IPS-18c (cell line): ENCODE results near the gene PRRG2.

Source experiments
- H3K4me3 ChIP-seq: 2 replicates; pipeline ENCODE4 v1.7.0; 2013; ENCODE audit warnings: low read depth, mild to moderate bottlenecking, low read length, moderate library complexity; ENCODE audit not compliant: insufficient read depth
- H3K9me3 ChIP-seq: one replicate; pipeline ENCODE4 v1.6.1; 2013; ENCODE audit warnings: mild to moderate bottlenecking, low read length, moderate library complexity; ENCODE audit not compliant: control insufficient read depth, insufficient read depth

The PRRG2 gene

DNA sequence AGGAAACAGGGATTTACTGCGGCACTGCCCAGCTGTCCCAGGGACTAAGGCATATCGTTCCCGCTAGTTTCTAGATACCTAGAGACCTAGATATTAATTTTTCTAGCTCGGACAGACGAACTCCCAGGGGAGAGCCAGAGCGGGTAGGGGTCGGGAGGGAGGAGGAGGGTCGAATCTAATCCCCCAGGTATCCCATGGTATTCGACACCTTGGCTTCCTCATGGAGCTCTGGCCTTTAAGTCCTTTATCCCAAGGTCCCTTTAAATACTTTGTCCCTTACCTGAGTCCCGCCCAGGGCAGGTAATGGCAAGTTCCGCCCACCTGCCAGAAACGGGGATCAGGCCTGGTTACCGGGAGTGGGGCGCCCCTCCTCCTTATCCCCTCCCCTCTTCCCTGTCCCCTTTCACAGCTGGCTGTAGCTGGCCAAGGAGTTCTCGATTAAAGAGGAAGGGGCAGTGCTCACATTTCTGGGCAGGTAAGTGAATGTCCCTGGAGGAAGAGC lies at the start of gene PRRG2:
Gene PRRG2 (plus strand): TSS at position 310 of the 502 bp plus-strand sequence. CDS start 1,904 bp downstream, outside the sequence.
- peak within 1 kb of the TSS; percentile 85 for H3K4me3 ChIP-seq

DNA sequence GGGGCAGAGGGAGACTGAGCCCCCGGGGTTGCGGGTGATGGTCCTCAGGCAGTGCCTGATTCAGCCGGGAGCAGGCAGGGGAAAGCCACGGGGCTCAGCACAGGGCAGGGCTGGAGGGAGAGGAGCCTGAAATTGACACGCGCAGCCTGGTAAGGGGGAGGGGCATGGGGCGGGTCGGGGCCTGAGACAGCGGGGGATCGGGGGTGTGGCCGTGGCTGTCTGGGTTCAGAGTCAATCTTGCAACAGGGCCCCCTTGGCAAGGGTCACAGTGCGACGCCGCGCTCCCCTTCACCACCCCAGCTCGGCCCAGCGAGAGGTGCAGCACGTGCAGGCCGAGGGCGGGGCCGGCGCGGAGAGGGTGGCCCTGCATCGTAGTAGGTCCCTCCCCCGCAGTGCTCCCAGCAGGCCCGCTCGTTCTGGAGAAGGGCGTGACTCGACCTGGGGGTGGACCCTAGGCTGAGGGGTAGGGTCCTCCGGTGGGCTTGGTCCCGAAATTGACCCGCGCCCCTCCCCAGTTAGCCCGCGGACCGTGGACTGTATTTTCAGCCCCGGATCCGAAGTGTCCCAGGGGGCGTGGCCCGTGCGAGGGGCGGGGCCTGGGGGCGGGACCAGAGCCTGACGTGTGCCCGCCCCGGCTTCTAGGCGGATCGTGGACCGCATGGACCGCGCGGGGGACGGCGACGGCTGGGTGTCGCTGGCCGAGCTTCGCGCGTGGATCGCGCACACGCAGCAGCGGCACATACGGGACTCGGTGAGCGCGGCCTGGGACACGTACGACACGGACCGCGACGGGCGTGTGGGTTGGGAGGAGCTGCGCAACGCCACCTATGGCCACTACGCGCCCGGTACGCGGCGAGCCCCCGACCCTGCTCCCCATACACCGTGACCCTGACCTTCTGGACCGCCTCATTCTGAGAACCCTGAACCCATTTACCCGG lies 47.3 kb upstream of the PRRG2 start:
- no peaks in the 10 kb centered on the region for H3K9me3 ChIP-seq

More for the DNA sequence above, at the start of gene PRRG2:
- H3K9me3 ChIP-seq: no peaks in the 10 kb centered on the region

DNA sequence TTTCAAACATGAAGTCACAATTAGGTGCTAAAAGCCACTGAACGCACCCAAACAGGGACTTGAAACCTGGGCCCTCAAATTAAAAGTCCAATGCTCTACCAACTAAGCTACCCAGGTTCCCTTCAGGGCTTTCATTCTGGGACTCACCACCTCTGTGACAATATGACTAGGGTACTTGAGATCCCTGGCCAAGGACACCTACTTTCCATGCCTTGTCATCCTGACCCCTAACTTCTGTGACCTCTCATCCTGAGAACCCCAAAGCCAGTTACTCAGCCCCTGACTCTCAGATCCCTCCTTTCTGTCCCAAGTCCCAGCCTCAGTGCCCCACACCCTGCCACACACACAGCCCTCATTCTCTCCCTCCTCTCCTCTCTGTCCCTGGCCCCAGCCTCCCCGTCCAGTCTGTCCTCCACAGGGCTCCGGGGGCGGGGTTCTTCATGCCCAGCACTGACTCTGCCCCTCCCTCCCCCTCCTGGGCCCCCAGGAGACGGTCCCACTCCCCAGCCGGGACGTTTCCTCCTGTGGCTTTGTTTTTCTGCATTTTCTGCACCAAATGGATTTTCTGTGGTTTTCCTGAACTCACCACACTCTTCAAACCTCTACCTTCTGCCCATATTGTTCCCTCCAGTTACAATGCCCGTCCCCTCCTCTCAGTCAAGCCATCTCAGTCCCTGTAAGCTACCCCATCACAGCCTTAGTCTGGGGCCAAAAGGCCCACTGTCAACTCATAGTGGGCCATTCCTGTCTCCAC lies 46.3 kb upstream of the PRRG2 start:
- Histone ChIP-seq H3K4me3 (peak overlapping the region; percentile 82; the same call in 1 of the 2 replicates), H3K9me3 (no peaks in the 10 kb centered on the region)

More for the DNA sequence above, 47.3 kb upstream of the PRRG2 start:
- H3K4me3 ChIP-seq: peak overlapping the region; percentile 82

DNA sequence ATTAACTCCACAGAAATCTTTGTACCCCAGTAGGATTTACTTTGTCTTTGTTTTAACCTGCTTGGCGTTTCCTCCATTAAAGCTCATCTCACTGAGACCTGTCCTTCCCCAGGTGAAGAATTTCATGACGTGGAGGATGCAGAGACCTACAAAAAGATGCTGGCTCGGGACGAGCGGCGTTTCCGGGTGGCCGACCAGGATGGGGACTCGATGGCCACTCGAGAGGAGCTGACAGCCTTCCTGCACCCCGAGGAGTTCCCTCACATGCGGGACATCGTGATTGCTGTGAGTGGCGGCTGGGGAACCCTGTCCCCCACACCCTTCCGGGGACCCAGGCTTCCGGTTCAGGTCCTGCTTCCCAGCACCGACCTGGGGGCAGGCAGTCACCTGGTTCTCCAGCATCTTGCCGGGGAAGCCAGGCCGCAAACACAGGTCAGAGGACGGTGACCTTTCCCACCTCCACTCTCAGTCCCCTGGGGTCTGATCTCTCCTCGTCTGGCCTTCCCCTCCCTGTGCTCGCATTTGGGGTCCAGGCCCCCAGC lies 44.1 kb upstream of the PRRG2 start:
- H3K9me3 ChIP-seq: no peaks in the 10 kb centered on the region
- no peak overlapping the region for H3K4me3 ChIP-seq

DNA sequence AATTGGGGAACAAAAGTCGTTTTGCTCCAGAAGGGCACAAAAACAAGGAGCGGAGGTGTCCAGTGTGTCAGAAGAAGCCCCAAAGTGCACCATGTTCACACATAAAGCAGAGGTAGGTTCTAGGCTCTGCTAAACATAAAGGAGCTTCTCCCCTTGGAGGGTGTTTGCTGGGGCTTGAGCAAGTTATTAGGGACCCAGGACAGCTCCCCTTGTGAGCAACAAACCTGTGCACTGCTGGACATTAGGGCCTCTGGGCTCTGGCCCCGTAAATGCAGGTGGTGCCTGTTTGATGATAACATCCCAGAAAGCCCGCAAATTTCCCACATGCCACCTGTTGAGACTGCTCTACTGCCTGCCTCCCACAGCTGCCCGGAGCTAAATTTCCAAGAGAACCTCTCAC lies 42.5 kb upstream of the PRRG2 start:
- H3K4me3 ChIP-seq: no peak overlapping the region

DNA sequence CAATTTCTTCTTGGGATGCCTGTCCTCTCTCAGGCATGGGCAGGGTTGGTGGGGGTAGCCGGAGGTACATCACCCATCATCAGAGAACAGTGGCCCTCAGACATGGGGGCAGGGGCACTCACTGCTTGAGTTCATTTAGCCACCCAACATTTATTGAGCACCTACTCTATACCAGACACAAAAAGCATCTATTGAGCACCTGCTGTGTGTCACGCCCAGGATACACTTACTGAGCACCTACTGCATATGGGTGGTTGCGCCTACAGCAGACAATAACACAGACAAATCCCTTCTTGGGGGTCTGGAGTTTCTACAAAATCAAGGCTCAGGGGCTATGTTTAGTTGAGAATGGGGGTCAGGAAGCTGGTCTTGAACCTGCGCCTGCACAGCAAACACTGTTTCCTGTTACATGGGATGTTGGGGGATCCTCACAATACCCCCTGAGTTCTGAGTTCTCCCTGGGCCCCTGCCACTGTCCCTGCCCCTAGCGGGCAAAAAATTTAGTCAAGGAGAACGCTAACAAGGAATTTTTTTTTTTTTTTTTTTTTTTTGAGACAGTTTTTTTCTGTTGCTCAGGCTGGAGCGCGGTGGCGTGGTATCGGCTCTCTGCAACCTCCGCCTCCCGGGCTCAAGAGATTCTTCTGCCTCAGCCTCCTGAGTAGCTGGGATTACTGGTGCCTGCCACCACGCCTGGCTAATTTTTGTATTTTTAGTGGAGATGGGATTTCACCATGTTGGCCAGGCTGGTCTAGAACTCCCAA lies 41.7 kb upstream of the PRRG2 start:
- Histone ChIP-seq H3K4me3 (no peak overlapping the region), H3K9me3 (no peaks in the 10 kb centered on the region)

More for the DNA sequence above, 42.5 kb upstream of the PRRG2 start:
- no peaks in the 10 kb centered on the region for H3K9me3 ChIP-seq

DNA sequence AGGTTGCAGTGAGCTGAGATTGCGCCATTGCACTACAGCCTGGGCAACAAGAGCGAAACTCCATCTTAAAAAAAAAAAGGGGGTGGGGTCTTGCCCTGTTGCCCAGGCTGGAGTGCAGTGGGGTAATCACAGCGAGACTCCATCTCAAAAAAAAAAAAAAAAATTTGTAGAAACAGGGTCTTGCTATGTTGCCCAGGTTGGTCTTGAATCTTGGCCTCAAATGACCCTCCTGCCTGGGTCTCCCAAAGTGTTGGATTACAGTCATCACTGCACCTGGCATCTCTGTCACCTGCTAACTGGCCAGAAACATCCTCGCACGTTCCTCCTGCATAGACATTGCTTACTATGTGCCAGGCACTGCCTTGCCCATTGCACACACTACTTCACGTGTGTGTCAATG lies 39.2 kb upstream of the PRRG2 start:
- Histone ChIP-seq H3K4me3 (no peak overlapping the region), H3K9me3 (no peaks in the 10 kb centered on the region)

DNA sequence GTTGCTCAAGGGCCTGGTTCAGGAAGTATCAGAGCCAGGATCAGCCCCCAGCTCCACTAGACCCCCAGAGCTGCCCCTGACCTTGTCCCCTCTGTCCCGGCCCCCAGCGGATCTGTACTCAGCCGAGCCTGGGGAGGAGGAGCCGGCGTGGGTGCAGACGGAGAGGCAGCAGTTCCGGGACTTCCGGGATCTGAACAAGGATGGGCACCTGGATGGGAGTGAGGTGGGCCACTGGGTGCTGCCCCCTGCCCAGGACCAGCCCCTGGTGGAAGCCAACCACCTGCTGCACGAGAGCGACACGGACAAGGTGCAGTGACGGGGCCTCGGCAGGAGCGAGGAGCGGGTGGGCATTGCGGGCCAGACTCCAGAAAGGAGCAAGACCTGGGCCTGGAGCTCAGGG lies 38.7 kb upstream of the PRRG2 start:
- H3K9me3 ChIP-seq: no peaks in the 10 kb centered on the region
- H3K4me3 ChIP-seq: no peak overlapping the region

DNA sequence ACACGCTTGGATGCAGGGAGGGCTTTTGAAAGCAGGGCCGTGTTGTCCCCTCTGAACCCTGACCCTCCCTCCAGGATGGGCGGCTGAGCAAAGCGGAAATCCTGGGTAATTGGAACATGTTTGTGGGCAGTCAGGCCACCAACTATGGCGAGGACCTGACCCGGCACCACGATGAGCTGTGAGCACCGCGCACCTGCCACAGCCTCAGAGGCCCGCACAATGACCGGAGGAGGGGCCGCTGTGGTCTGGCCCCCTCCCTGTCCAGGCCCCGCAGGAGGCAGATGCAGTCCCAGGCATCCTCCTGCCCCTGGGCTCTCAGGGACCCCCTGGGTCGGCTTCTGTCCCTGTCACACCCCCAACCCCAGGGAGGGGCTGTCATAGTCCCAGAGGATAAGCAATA lies 38.1 kb upstream of the PRRG2 start:
- H3K9me3 ChIP-seq: no peaks in the 10 kb centered on the region

DNA sequence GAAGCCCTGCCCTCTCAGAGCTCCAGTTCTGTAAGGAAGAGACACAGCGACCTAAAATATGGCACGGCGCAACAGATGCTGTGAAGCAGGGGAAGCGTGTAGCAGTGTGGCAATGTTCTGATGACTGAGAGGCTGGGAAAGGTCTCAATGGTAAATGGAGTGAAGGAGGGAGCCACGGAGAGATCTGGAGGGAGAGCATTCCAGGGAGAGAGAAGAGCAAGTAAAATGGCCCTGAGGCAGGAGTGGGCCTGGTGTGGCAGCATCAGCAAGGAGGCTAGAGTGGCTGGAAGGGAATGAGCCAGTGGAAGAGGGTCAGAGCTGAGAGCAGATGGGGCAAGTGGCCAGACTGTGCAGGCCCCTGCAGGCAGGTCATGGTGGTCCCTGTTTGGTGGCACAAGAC lies 37.0 kb upstream of the PRRG2 start:
- no peak overlapping the region for H3K4me3 ChIP-seq
- H3K9me3 ChIP-seq: no peaks in the 10 kb centered on the region

More for the DNA sequence above, 38.1 kb upstream of the PRRG2 start:
- H3K4me3 ChIP-seq: no peak overlapping the region

DNA sequence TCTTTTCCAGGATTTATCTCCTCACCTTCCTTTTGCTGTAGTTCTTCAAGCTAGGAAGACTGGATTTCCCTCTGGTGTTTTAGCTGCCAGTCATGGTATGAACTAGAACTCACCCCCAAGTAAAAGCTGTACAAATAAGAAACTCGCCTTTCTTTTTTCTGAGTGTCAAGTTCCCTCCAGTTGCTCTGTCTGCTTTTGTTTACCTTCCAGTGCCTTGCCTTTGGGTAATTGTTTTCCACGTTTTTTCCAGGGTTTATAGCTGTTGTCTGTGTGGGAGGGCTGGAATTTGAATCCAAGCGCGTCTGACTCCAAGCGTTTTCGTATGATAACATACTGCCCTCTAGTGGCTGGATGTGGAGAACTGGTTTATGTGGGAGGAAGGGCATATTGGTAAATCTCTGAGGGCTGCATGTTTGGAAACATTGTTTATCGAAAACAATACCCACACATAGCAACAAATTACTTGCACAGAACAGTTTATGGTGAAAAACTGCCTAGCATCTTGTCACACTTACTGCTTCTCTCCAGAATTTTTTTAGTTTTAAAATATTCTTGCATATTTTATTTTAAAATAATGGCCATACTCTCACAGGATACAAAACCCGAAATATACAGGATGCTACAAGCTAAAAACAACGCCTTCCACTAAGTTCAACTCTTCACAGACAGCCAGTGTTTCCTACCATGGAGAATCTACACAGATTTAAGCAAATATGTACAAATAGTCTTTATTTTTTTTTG lies 34.1 kb upstream of the PRRG2 start:
- Histone ChIP-seq H3K4me3 (no peak overlapping the region), H3K9me3 (no peaks in the 10 kb centered on the region)

DNA sequence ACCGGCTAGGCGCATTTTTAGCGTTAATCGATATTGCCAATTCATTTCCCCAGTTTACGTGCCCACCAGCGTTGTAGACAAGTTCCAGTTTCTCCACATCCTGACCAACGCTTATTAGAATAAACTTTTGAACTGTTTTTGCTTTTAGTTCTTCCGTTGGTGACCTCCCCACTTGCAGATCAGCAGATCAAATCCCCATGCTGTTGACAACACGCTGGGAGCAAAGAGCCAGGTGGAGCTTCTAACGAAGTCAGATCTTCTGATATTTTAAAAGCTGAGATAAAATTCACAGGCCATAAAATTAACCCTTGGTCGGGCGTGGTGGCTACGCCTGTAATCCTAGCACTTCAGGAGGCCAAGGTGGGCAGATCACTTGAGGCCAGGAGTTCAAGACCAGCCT lies 32.1 kb upstream of the PRRG2 start:
- H3K4me3 ChIP-seq: no peak overlapping the region
- no peaks in the 10 kb centered on the region for H3K9me3 ChIP-seq

DNA sequence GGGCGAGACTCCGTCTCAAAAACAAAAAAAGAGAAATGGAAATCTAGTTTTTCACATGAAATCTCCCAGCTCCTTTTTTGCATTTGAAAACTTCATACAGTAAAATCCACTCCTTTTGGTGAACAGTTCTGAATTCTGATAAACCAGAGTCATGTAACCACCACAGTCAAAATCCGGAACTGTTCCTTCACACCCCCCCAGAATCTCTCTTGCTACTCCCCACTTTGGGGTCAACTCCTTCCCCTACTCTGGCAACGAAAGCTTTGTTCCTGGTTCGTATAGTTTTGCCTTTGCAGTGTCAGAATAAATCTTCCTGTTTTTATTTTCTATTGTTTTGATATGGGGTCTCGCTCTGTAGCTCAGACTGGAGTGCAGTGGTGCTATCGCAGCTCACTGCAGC lies 29.6 kb upstream of the PRRG2 start:
- H3K9me3 ChIP-seq: no peaks in the 10 kb centered on the region
- no peak overlapping the region for H3K4me3 ChIP-seq

DNA sequence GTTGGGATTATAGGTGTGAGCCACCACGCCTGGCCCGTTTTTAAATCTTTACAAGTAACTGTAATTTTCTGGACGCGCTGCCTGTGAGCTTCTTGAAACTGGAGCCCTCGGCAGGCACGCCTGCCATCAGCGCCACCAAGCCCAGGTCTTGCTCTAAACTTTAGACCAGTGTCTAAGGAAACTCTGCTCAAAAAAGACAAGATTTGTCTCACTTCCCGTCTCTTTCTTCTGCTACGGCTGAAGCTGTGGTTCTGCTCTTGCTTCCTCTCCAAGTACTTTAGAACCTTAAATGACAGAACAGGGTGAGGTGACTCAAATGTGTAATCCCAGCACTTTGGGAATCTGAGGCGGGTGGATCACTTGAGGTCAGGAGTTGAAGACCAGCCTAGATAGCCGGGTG lies 28.4 kb upstream of the PRRG2 start:
- no peak overlapping the region for H3K4me3 ChIP-seq

DNA sequence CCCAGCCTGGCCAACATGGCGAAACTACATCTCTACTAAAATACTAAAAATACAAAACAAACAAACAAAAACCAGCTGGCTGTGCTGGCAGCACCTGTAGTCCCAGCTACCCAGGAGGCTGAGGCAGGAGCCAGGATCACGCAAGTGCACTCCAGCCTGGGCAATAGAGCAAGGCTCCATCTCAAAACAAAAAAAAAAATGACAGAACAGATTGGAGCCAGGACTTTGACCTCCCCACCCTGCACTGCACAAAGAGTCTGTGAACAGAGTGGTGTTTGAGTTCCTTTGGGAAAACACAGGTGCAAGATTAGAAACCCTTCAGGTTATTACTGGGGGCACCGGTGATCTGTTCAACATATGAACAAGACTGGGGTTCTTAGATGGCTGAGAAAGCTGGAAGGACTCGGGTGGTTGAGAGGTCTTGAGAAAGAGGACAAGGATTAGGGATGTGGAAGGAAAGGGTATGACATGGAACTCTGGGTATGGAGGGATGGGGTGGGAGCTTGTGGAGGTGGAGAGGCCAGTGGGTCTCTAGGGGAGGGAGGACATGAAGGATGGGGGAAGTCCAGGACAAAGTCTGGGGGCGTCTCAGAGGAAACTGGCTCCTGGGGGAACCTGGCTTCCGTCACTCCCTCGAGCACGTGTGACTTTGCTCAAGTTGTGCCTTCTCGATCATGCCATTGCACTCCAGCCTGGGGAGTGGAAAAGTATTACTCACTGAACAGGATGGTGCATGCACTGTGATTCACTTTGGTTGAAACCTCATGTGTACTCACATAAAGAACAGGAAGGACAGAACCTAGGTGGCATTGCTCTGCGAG lies 27.5 kb upstream of the PRRG2 start:
- Histone ChIP-seq H3K4me3 (no peak overlapping the region), H3K9me3 (no peaks in the 10 kb centered on the region)

More for the DNA sequence above, 28.4 kb upstream of the PRRG2 start:
- H3K9me3 ChIP-seq: no peaks in the 10 kb centered on the region
